Mesothelial cell of epicardium (in vitro differentiated cells): ENCODE results near the gene CEP83. TPM values are rescaled to one million over a fixed set of nuclear protein-coding genes. Genes with fewer than 3 reads are reported as not detected.
"Not testable (repeated sequence)": the region's sequence is repeated elsewhere in the genome, so short reads cannot be mapped to it uniquely, and the experiment has no call there.

Source experiments
- DNase-seq, 2 experiments: peaks; one replicate each; pipeline ENCODE4 v3.0.0; 2021; ENCODE audit warnings: low spot score in 2 of 2; ENCODE audit not compliant: unreplicated experiment in 2 of 2
- H3K27ac Mint-ChIP-seq: 2 replicates; pipeline ENCODE4 v1.8.0; 2021; ENCODE audit warnings: mixed read lengths
- H3K27me3 Mint-ChIP-seq: 2 replicates; pipeline ENCODE4 v1.8.0; 2021; ENCODE audit warnings: low read depth, mixed read lengths
- H3K36me3 Mint-ChIP-seq: 2 replicates; pipeline ENCODE4 v1.8.0; 2021; ENCODE audit warnings: mixed read lengths
- H3K4me1 Mint-ChIP-seq: 2 replicates; pipeline ENCODE4 v1.8.0; 2021; ENCODE audit warnings: mixed read lengths
- H3K4me3 Mint-ChIP-seq: 2 replicates; pipeline ENCODE4 v1.8.0; 2021; ENCODE audit warnings: mild to moderate bottlenecking, moderate library complexity, mixed read lengths
- H3K9me3 Mint-ChIP-seq: 2 replicates; pipeline ENCODE4 v1.8.0; 2021; ENCODE audit warnings: mixed read lengths
- CTCF ChIP-seq: fragments of 200-600 bp; sonication (generic); IDR thresholded peaks from one replicate; pipeline ENCODE4 v1.5.0; 2021; ENCODE audit warnings: antibody characterized with exemption; ENCODE audit not compliant: unreplicated experiment
- total RNA-seq: library from RNA; stranded (reverse); gene quantifications from 3 replicates; pipeline ENCODE4 v1.2.1, GENCODE V29; 2021

CEP83 gene
- total RNA-seq, 1 donor from 2014 or later = 28.9 TPM

- Mint-ChIP-seq H3K27me3 (no peaks in the 10 kb centered on the region), H3K27ac (no peak overlapping the region), H3K4me1 (peaks cover 2% of the 10 kb centered on the region), H3K36me3 (peaks cover 16% of the 10 kb centered on the region), H3K9me3 (peaks cover 6% of the 10 kb centered on the region), H3K4me3 (no peak overlapping the region)
- no peak for TF ChIP-seq CTCF
- DNase-seq = no peak
Observed at GRCh38 chr12:94405413-94406116, 54.1 kb downstream of the CEP83 start.

GRCh38 chr12:94404854-94405253, 54.8 kb downstream of the CEP83 start:
- H3K36me3 Mint-ChIP-seq = peaks cover 22% of the 10 kb centered on the region
- peaks cover 13% of the 10 kb centered on the region for H3K9me3 Mint-ChIP-seq
- no peak for TF ChIP-seq CTCF
- peaks cover 2% of the 10 kb centered on the region for H3K4me1 Mint-ChIP-seq
- H3K27me3 Mint-ChIP-seq = no peaks in the 10 kb centered on the region
- no peak for DNase-seq
- H3K27ac Mint-ChIP-seq = no peak overlapping the region
- H3K4me3 Mint-ChIP-seq = no peak overlapping the region

GRCh38 chr12:94401326-94401725, 58.3 kb downstream of the CEP83 start:
- H3K9me3 Mint-ChIP-seq = peaks cover 29% of the 10 kb centered on the region
- H3K4me1 Mint-ChIP-seq = peaks cover 2% of the 10 kb centered on the region
- H3K36me3 Mint-ChIP-seq = peaks cover 41% of the 10 kb centered on the region
- no peak overlapping the region for H3K27ac Mint-ChIP-seq
- H3K27me3 Mint-ChIP-seq = no peaks in the 10 kb centered on the region
- TF ChIP-seq CTCF = no peak
- no peak overlapping the region for H3K4me3 Mint-ChIP-seq
- no peak for DNase-seq

- H3K27me3 Mint-ChIP-seq, H3K4me3 Mint-ChIP-seq, H3K27ac Mint-ChIP-seq, DNase-seq, H3K4me1 Mint-ChIP-seq: not testable (repeated sequence)
- peaks cover 52% of the 10 kb centered on the region for H3K36me3 Mint-ChIP-seq
- H3K9me3 Mint-ChIP-seq = peaks cover 40% of the 10 kb centered on the region
Observed at GRCh38 chr12:94398685-94399084, 61.0 kb downstream of the CEP83 start.

- no peaks in the 10 kb centered on the region for H3K27me3 Mint-ChIP-seq
- TF ChIP-seq CTCF = no peak
- no peak overlapping the region for H3K4me3 Mint-ChIP-seq
- H3K4me1 Mint-ChIP-seq = no peaks in the 10 kb centered on the region
- H3K36me3 Mint-ChIP-seq = peaks cover 56% of the 10 kb centered on the region
- DNase-seq = no peak
- H3K9me3 Mint-ChIP-seq = peaks cover 45% of the 10 kb centered on the region
- H3K27ac Mint-ChIP-seq = no peak overlapping the region
Observed at GRCh38 chr12:94397401-94397800, 62.3 kb downstream of the CEP83 start.

- not testable (repeated sequence) for H3K4me1 Mint-ChIP-seq, H3K27ac Mint-ChIP-seq, DNase-seq, H3K27me3 Mint-ChIP-seq, H3K4me3 Mint-ChIP-seq
- Mint-ChIP-seq H3K36me3 (peaks cover 58% of the 10 kb centered on the region), H3K9me3 (peaks cover 55% of the 10 kb centered on the region)
Observed at GRCh38 chr12:94396014-94396413, 63.7 kb downstream of the CEP83 start.

GRCh38 chr12:94390130-94390485, 69.6 kb downstream of the CEP83 start:
- Mint-ChIP-seq H3K36me3 (peaks cover 50% of the 10 kb centered on the region), H3K27me3 (no peaks in the 10 kb centered on the region), H3K9me3 (peaks cover 50% of the 10 kb centered on the region), H3K4me3 (peak overlapping the region; percentile 7), H3K4me1 (peaks cover 1% of the 10 kb centered on the region), H3K27ac (no peak overlapping the region)
- DNase-seq = no peak
- TF ChIP-seq CTCF = no peak

- DNase-seq, H3K4me1 Mint-ChIP-seq, H3K27me3 Mint-ChIP-seq, H3K27ac Mint-ChIP-seq: not testable (repeated sequence)
- Mint-ChIP-seq H3K36me3 (peaks cover 52% of the 10 kb centered on the region), H3K9me3 (peaks cover 53% of the 10 kb centered on the region), H3K4me3 (peak overlapping the region; percentile 7)
Observed at GRCh38 chr12:94389482-94390129, 70.1 kb downstream of the CEP83 start.
